ENCODE data around the gene DRC7. TPM values are rescaled to one million over a fixed set of nuclear protein-coding genes. Genes with fewer than 3 reads are reported as not detected.

DRC7 gene
- total and polyA plus RNA-seq, 10 of the 15 experiments (the other 5 are each of a cell fraction or from before 2014, with no cell fraction given) = 0.06 to 0.49 (median 0.14) TPM; not detected in 4

DNA sequence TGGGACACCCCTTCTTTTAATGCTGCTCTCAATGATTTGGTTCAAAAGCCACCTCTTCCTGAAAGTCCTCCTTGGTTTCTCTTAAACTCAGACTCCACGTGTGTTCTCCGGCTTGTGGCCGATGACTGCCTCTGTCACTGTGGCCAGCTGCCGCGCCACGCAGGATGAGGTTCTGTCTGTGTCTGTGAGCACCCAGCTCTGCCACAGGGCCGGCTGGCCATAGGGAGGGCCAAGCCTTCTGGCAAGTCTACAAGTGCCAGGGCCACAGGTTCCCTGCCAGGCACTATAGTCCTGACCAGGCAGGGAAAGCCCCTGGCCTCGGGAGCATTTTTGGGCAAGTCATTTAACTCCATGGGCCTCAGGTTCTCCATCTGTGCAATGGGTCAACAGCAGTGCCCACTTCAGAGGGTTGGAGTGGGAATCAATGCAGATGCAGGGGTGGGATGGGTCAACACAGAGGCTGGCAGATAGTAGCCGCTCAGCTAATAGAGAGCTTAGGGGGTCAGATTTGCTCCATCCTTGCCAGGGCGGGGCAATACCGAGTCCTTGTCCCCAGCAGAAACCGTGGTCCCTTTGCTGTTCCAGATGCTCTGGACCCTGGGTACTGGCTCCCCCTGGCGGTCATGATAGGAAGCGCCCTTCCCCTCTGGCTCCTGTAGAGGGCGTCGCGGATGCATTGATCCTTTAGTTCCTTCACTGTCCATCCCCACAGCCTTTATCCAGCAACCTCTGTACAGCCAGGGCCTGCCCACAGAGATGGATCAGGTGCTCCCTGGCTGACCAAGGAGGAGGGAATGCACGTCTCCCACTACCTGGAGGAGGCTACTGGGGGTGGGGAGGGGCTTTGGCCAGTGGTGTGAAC, 45.8 kb upstream of the DRC7 start (continued):
- TF ChIP-seq ZNF592 (IDR thresholded peaks at IDR 0.05) = peak; percentile 98
- TF ChIP-seq, protein P1, sequence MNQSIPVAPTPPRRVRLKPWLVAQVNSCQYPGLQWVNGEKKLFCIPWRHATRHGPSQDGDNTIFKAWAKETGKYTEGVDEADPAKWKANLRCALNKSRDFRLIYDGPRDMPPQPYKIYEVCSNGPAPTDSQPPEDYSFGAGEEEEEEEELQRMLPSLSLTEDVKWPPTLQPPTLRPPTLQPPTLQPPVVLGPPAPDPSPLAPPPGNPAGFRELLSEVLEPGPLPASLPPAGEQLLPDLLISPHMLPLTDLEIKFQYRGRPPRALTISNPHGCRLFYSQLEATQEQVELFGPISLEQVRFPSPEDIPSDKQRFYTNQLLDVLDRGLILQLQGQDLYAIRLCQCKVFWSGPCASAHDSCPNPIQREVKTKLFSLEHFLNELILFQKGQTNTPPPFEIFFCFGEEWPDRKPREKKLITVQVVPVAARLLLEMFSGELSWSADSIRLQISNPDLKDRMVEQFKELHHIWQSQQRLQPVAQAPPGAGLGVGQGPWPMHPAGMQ (IDR thresholded peaks at IDR 0.05; ENCODE audit: borderline replicate concordance) = no peak
- TF ChIP-seq SIX5 (IDR thresholded peaks at IDR 0.05; ENCODE audit: low read depth, low read length, severe bottlenecking) = no peak
- 0 out of 2 replicates have a peak, but pooled peaks have one; percentile 37 for TF ChIP-seq RCOR1 (conservative IDR thresholded peaks at IDR 0.05; ENCODE audit: low read depth, low read length)
- TF ChIP-seq EGR1 (IDR thresholded peaks at IDR 0.05; ENCODE audit: borderline replicate concordance in 1 of 2, low read depth in 2 of 2, low read length in 2 of 2) = no peak
- TF ChIP-seq CBFB (IDR thresholded peaks at IDR 0.05; ENCODE audit: low read depth) = peak; percentile 49; the same call in 1 of the 2 replicates
- TF ChIP-seq MEF2A (IDR thresholded peaks at IDR 0.05; ENCODE audit: insufficient read depth, low read depth, low read length) = no peak
- no peak for TF ChIP-seq BMI1 (IDR thresholded peaks at IDR 0.05; ENCODE audit: borderline replicate concordance)
- TF ChIP-seq POLR2A (IDR thresholded peaks at IDR 0.05; ENCODE audit: low read depth, low read length) = no peak
- TF ChIP-seq ZSCAN29 (IDR thresholded peaks at IDR 0.05) = peak; percentile 34; the same call in 1 of the 2 replicates
- TF ChIP-seq SP1 (IDR thresholded peaks at IDR 0.05; ENCODE audit: low read depth, low read length) = peak; percentile 68
